NCI-H82 (cell line): ENCODE data around the gene RHNO1.

Experiments
- DNase-seq: peaks from one replicate; lab custom pipeline; 2025; lab: John Stamatoyannopoulos, UW

The RHNO1 gene

GRCh38 chr12:2902272-2902880, 25.4 kb downstream of the RHNO1 start:
- DNase-seq = no peak

GRCh38 chr12:2904260-2904659, 27.2 kb downstream of the RHNO1 start:
- DNase-seq = no peak

- DNase-seq = no peak
Measured at GRCh38 chr12:2912216-2912575, 35.2 kb downstream of the RHNO1 start.

- DNase-seq = no peak
Measured at GRCh38 chr12:2919249-2919648, 42.2 kb downstream of the RHNO1 start.

GRCh38 chr12:2922329-2922728, 45.3 kb downstream of the RHNO1 start:
- DNase-seq = no peak

GRCh38 chr12:2923057-2923456, 46.0 kb downstream of the RHNO1 start:
- DNase-seq = no peak

GRCh38 chr12:2924019-2924418, 47.0 kb downstream of the RHNO1 start:
- no peak for DNase-seq

- DNase-seq = no peak
Measured at GRCh38 chr12:2925322-2925995, 48.4 kb downstream of the RHNO1 start.

- no peak for DNase-seq
Measured at GRCh38 chr12:2930865-2931264, 53.8 kb downstream of the RHNO1 start.

- no peak for DNase-seq
Measured at GRCh38 chr12:2933586-2933985, 56.6 kb downstream of the RHNO1 start.

GRCh38 chr12:2934371-2934770, 57.3 kb downstream of the RHNO1 start:
- DNase-seq = no peak

GRCh38 chr12:2936301-2936700, 59.3 kb downstream of the RHNO1 start:
- DNase-seq = no peak

- DNase-seq = no peak
Measured at GRCh38 chr12:2937500-2937899, 60.5 kb downstream of the RHNO1 start.
